ENCODE measurements around the gene CDC14A.

Gene CDC14A

GRCh38 chr1:100530141-100530540 is 177.8 kb downstream of the CDC14A start:
- H3K27me3 ChIP-seq (ENCODE audit: insufficient read depth, low read depth, severe bottlenecking) = peaks cover 3% of the 10 kb centered on the region
- no peaks in the 10 kb centered on the region for H3K9me3 ChIP-seq (ENCODE audit: severe bottlenecking)
- no peak for DNase-seq
- TF ChIP-seq, protein P1, sequence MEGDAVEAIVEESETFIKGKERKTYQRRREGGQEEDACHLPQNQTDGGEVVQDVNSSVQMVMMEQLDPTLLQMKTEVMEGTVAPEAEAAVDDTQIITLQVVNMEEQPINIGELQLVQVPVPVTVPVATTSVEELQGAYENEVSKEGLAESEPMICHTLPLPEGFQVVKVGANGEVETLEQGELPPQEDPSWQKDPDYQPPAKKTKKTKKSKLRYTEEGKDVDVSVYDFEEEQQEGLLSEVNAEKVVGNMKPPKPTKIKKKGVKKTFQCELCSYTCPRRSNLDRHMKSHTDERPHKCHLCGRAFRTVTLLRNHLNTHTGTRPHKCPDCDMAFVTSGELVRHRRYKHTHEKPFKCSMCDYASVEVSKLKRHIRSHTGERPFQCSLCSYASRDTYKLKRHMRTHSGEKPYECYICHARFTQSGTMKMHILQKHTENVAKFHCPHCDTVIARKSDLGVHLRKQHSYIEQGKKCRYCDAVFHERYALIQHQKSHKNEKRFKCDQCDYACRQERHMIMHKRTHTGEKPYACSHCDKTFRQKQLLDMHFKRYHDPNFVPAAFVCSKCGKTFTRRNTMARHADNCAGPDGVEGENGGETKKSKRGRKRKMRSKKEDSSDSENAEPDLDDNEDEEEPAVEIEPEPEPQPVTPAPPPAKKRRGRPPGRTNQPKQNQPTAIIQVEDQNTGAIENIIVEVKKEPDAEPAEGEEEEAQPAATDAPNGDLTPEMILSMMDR (IDR thresholded peaks at IDR 0.05; ENCODE audit: low read depth, low read length) = no peak
- no peak overlapping the region for H3K4me3 ChIP-seq (ENCODE audit: low read depth, low read length)
- H3K36me3 ChIP-seq = no peaks in the 10 kb centered on the region
- no peak overlapping the region for H3K27ac ChIP-seq

DNA sequence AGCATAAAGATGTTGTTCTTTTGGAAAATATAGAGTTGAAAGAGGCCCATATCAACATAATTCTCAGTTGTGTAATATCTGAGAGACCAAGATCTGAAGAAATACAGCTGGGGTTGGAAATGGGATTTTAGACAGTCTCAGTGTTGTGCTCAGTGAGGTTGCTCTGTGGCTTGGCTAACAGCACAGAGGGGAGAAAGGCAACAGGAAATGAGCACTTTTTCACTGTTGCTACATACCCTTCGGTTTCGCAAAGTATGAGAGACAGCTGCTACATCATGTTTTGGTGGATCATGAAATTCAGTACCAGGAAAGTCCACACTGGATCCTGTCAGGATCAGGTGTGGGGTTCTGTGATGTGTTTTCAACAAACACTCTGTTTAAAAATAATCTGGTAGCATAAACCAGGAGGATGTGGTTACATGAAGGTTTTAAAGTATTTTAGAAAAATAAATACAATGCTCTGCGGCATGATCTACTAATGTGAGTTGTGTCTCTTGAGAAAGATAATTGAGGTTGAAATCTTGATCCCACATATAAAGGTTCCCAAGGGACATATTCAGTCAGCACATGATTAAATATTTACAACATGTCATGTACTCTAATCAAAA is 178.7 kb downstream of the CDC14A start:
- H3K27me3 ChIP-seq (ENCODE audit: insufficient read depth, low read depth, severe bottlenecking) = peaks cover under 1% of the 10 kb centered on the region
- TF ChIP-seq, protein P1 (IDR thresholded peaks at IDR 0.05; ENCODE audit: low read depth, low read length) = no peak
- H3K36me3 ChIP-seq = no peaks in the 10 kb centered on the region
- no peak overlapping the region for H3K27ac ChIP-seq
- DNase-seq = no peak
- no peak overlapping the region for H3K4me3 ChIP-seq (ENCODE audit: low read depth, low read length)
- H3K9me3 ChIP-seq (ENCODE audit: severe bottlenecking) = no peaks in the 10 kb centered on the region

- DNase-seq = no peak
- H3K36me3 ChIP-seq = no peaks in the 10 kb centered on the region
- H3K27ac ChIP-seq = no peak overlapping the region
- no peak overlapping the region for H3K4me3 ChIP-seq (ENCODE audit: low read depth, low read length)
- H3K9me3 ChIP-seq (ENCODE audit: severe bottlenecking) = no peaks in the 10 kb centered on the region
- H3K27me3 ChIP-seq (ENCODE audit: insufficient read depth, low read depth, severe bottlenecking) = peaks cover 3% of the 10 kb centered on the region
- TF ChIP-seq, protein P1 (IDR thresholded peaks at IDR 0.05; ENCODE audit: low read depth, low read length) = no peak
These were observed 180.3 kb downstream of the CDC14A start for GRCh38 chr1:100532645-100533044.

DNA sequence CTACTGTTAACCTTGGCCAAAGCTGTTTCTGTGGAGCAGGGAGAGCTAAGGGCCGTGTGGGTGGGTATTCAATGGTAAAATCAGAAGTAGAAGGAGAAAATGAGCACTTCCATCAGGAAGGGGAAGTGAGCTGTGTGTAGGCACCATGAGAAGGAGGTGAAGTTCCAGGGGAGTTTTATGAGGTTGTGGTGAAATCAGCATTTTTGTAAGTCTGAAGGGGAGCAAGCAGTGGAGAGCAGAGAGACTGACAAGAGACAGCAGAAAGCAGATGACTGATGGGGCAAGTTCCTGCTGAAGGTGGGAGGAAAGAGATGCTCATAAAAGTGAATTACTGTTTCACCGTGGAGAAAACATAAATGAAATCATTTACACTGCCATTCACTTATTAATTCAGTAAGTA is 183.0 kb downstream of the CDC14A start:
- Histone ChIP-seq H3K27ac (no peak overlapping the region), H3K9me3 (ENCODE audit: severe bottlenecking) (no peaks in the 10 kb centered on the region), H3K4me3 (ENCODE audit: low read depth, low read length) (no peak overlapping the region), H3K36me3 (no peaks in the 10 kb centered on the region), H3K27me3 (ENCODE audit: insufficient read depth, low read depth, severe bottlenecking) (peaks cover 25% of the 10 kb centered on the region)
- no peak for DNase-seq
- TF ChIP-seq, protein P1 (IDR thresholded peaks at IDR 0.05; ENCODE audit: low read depth, low read length) = no peak

DNA sequence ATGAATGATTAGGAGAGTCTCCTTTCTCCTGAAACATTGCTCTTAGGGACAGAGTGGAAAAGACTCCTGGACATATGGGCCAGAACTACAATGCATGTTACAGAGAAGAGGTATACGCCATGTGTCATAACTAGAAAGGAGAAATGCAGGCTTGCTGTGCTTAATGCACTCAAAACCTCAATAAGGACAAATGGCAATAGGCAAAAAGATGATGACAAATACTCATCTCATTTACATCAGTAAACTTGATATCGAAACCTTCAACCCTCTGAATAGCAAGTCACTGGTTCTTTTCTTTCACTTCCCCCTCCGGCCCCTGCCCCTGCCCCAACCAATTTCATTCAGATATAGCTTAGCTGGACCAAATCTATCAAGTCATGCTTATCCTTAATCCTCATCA is 183.7 kb downstream of the CDC14A start:
- no peak for DNase-seq
- Histone ChIP-seq H3K4me3 (ENCODE audit: low read depth, low read length) (no peak overlapping the region), H3K27me3 (ENCODE audit: insufficient read depth, low read depth, severe bottlenecking) (peaks cover 27% of the 10 kb centered on the region)

More for the DNA sequence above, 183.7 kb downstream of the CDC14A start:
- TF ChIP-seq, protein P1 (IDR thresholded peaks at IDR 0.05; ENCODE audit: low read depth, low read length) = no peak
- H3K9me3 ChIP-seq (ENCODE audit: severe bottlenecking) = no peaks in the 10 kb centered on the region
- H3K27ac ChIP-seq = no peak overlapping the region
- H3K36me3 ChIP-seq = no peaks in the 10 kb centered on the region

Measured in WERI-Rb-1 (cell line).